Fibroblast of skin of abdomen (primary cell): ENCODE results near the gene MEF2C.

Experiments used
- DNase-seq: peaks from one replicate; pipeline ENCODE4 v3.0.0-alpha.2; 2013

MEF2C gene

GRCh38 chr5:88888291-88888690 is 5.3 kb upstream of the MEF2C start:
- no peak for DNase-seq

- DNase-seq = no peak
Measured at GRCh38 chr5:88887342-88887741, 4.4 kb upstream of the MEF2C start.

GRCh38 chr5:88886746-88887341 is 3.9 kb upstream of the MEF2C start:
- DNase-seq = peak; percentile 44

GRCh38 chr5:88886252-88886651 is 3.3 kb upstream of the MEF2C start:
- DNase-seq = no peak

- no peak for DNase-seq
Measured at GRCh38 chr5:88885002-88885401, 2.0 kb upstream of the MEF2C start.

- no peak for DNase-seq
Measured at GRCh38 chr5:88884608-88884877, 1.6 kb upstream of the MEF2C start.

- DNase-seq = peak; percentile 73
Measured at GRCh38 chr5:88883836-88884607, 1.0 kb upstream of the MEF2C start.

DNA sequence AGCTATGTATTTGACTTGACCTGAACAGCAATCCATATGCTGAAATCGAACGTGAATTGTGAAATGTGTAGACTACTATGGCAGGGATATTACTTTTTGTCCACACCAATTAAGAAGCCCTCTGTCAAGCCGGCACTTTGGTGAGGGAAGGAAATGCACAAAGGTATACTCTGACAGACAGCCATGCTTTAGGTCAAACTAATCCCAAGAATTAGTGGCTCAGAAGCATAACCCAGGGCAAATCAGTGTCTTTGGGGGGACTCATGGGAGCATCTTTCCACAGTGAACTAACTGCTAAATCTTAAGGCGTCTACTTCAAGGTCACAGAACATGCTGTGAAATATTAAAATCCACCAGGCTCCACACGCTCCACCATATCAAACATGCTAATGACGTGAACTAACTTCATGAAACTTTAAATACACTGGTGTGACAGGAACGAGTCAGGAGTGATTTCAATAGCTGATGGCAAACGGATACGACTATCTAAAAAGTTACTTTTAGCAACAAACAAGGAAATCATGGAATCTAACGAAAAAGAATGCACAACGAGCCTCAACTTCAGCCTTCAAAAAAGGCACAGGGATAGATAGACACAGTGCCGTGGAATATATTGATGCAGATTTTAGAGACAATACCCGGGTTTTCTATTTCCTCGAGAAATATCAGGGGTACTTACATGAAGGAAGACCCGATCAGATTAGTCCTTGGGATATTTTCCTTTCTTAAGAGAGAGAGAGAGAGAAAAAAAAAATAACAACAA is 527 bp downstream of the MEF2C start:
- DNase-seq = no peak

DNA sequence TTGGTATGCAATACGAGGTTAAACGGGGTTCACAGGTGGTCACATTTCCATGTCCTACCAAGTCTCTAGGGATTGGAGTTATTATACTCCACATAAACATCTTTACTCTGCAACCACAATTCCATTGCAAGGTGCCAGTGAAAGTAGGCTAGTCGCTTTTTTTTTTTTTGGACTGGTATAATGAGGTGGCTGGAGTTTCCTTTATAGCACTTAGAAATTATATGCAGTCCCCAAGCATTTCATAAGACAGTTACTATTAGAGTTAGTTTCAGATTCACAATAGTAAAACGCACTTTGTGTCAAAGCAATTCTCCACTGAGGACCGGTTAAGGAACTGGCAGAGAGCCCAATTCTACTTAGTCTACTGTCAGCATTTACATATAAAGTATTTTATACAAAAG is 1.4 kb downstream of the MEF2C start:
- DNase-seq = peak; percentile 36

DNA sequence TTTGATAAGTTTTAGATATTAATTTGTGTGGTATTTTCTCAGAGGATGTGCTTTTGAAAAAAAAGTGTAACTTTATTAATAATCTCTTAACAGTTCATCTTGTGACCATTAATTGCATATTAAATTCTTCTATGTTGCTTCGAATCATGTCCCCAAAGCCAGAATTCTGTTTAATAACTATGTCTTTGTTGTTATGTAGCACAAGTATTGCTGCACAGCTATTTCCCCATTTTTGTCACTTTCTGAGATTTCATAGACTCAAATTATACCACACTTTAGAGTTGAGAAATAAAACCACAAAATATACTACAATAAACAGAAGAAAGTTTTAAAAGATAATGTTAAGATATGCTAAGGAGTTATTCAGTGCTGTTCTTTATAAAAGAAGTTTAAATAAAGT is 2.8 kb downstream of the MEF2C start:
- DNase-seq = no peak

GRCh38 chr5:88879724-88880123 is 3.3 kb downstream of the MEF2C start:
- no peak for DNase-seq

GRCh38 chr5:88878976-88879375 is 4.0 kb downstream of the MEF2C start:
- peak; percentile 20 for DNase-seq

GRCh38 chr5:88877826-88878225 is 5.2 kb downstream of the MEF2C start:
- DNase-seq = peak; percentile 57

GRCh38 chr5:88876714-88877113 is 6.3 kb downstream of the MEF2C start:
- DNase-seq = no peak

DNA sequence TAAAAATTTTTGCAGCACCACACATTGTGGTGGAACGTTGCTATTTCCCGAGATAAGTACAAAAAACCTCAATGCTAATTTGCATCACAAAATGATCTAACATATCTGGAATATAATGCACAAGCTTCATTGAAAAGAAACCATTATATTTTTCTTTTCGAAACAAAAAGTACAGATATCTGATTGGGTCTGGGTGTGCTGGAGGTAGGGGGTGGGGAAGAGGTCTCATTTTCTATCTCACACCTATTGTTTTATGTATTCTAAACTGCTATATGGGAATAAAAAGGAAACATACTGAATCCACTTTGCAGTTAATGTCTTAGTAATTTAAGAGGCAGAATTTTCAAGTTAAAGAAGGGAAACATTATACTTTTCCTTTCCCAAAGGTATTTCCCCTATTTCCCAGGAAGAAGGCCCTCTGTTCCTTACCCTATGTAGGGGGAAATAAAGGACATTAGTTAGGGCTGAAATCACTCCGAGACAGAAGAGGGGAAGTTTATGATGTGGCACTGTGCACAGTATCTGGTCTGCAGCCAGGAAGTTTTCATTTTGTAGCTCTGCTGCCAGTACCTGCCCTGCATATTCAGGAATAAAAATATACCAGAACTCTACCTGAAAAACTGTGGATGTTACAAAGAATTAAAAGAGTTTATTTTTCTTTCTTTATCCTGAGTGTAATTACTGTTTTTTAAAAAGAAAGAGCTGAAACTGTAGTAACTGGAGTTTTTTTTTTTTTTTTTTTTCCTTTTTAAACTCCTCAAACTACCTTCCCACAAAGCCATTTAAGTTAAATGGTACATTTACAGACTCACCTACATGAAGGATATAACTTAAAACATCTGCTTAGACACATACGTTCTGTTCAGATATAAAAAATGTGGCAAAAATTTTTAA is 7.4 kb downstream of the MEF2C start:
- DNase-seq = no peak

DNA sequence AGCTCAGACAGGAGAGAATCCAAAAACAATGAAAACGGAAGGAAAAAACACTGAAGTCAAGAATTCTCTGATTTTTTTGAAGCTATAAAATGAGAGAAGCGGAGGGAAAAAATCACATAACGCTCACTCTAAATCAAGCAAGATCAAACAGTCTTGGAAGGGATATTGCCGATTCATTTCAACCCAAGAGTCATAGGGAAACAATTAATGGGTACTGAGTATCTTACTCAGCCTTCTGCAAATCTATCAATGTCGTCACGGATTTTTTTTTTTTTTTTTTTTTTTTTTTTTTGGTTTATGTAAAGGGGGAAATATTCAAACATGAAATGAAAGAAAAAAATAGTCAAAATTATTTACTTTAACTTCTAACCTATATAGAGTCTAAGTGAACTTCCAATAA is 9.5 kb downstream of the MEF2C start:
- DNase-seq = no peak

DNA sequence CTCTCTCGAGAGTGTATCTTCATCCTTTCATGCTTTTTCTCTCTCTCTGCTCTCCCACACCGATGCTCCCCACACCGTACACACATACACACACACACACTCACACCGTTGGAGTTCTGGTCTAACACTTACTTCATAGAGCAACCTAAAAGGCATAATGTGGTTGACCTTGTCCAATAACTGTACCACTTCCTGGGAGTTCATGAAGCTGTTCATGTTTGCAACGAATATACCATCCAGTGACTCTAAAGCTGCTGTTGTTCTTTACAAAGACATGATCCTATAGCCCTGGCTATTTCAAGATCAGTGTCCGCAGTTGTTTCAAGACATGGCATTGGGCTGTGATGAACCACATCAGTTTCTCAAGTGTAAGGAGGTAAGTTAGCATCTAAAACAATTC is 10.0 kb downstream of the MEF2C start:
- DNase-seq = no peak

DNA sequence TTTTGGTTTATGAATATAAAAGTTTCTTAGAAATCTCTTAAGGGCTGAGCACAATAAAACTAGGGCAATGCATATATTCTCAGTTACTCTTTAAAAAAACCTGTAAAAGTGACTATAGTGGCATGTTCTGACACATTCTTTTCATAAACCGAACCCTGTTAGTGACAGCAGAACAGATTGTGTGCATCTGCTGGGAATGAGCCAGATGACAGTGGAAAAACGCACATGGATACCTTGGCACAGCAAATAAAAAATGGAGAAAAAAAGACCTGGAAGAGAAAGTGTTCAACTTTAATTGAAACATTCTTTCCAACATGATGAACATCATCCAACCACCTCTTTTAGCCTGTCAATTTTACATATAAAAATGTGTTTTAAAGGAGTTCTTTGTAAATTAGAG is 12.7 kb downstream of the MEF2C start:
- DNase-seq = no peak

- no peak for DNase-seq
Measured at GRCh38 chr5:88868468-88869068, 14.4 kb downstream of the MEF2C start.

DNA sequence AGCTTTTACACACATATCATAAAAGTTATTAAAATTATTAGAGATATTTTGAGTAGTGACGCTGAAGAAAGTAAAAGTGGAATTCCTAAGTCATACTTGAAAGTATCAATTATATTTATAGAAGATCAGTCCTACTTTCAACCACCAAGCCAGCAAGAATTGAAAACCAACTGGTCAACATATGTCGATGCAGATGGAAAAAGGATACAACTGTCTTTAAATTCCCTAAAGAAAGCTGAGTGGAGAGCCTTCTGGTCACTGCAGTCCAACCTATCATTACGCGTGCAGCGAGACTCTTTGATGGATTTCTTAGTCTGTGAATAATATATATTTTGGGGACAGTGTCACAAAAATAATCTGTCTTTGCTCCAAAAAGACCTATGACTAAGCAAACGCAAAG is 15.3 kb downstream of the MEF2C start:
- DNase-seq = no peak

- no peak for DNase-seq
Measured at GRCh38 chr5:88863523-88863922, 19.5 kb downstream of the MEF2C start.

DNA sequence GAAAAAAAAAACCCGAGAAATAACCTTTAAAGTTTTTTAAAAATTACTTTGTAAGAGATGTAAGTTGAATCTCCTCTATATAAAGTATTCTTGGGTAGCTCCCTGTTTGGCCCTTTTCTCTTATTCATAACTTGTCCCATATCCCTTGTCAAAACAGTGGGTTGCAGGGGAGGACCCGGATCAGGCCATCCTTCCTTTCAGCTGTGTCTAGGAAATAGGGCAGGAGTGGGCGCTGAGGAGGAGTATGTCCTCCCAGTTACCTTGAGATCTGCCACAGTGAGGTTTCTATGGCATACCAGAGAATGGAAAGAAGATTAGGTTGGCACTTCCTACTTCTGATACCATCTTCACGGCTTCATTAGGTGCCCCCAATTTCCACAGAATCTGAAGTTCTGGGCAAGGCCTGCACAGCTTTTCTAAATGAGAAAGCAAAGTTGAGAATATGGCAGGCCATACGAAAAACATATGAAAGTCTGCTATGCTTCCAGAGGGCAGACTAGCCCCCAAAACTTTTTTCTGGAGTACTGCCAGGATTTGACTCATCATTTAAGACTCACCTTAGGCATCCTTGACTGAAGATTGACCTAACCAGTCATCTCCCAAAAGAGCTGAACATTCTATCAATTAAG is 20.3 kb downstream of the MEF2C start:
- no peak for DNase-seq
